Measurements from ENCODE around the gene SUSD6.

SUSD6 gene

DNA sequence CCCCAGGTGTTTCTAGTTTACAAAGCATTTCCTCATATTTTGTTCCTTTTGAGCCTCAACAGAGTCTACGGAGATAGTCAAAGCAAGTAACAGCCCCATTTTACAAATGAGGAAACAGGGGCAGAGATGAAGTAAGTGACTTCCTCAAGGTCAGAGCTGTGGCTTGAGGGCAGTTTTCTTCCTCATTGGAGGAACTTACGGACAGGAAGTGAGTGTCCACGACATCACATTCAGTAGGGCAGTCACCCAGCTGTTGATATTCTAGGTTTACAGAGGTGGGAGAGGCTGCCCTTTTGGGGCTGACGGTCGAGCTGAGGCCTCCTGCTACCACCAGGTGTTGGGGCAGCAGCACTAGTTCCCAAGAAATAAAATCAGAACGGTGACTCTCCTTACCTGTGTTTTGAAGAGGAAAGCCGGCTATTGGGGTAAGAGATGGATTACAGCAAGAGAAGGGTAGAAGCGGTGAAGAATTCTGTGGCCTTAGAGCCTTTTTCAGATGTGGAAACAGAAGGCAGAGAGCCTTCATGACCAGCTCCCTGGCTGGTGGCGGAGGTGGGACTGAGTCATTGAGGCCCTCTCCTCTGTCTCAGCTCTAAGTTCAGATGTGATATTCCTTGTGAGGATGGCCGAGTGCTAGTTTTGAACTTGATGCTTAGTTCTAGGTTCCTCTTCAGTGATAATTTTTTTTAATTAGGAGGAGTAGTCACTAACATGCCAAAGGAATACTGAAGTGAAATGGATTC is 41.7 kb downstream of the SUSD6 start:
- DNase-seq (ENCODE audit: insufficient read length, low spot score) = no peak
- TF ChIP-seq SPI1 (IDR thresholded peaks at IDR 0.05; ENCODE audit: low read depth, low read length) (peak; percentile 81), POLR2AphosphoS5 (IDR thresholded peaks at IDR 0.05; ENCODE audit: low read depth, low read length) (no peak)
- FAIRE-seq = peak; percentile 66

DNA sequence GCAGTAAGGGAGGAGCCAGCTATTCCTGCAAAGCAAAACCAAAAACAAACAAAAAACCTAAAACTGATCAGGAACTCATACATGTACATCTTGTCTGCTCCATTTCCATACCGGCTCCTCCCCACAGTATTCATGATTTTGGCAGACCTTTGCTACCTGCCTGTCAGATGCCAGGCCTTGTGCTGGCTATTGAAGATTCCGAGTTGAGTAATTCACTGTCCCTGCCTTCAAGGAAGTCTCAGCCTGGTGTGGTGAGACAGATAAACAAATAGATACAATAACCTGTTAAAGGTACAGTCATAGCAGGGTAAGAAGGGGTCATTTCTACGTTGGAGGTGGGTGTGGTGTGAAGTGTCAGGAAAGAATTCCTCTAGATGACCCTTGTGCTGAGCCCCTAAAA is 42.7 kb downstream of the SUSD6 start:
- DNase-seq (ENCODE audit: insufficient read length, low spot score) (no peak), FAIRE-seq (no peak)
- TF ChIP-seq POLR2AphosphoS5 (IDR thresholded peaks at IDR 0.05; ENCODE audit: low read depth, low read length) = no peak
- no peak for TF ChIP-seq SPI1 (IDR thresholded peaks at IDR 0.05; ENCODE audit: low read depth, low read length)
- no peak for TF ChIP-seq POU2F2 (IDR thresholded peaks at IDR 0.05; ENCODE audit: low read depth, low read length)
- TF ChIP-seq PAX5 (IDR thresholded peaks at IDR 0.05; ENCODE audit: insufficient read depth, low read length, severe bottlenecking) = no peak
- no peak for TF ChIP-seq TAF1 (IDR thresholded peaks at IDR 0.05; ENCODE audit: low read depth, low read length)
- no peak for TF ChIP-seq POLR2A (IDR thresholded peaks at IDR 0.05; ENCODE audit: low read depth, low read length)

GRCh38 chr14:69657950-69658355 is 46.6 kb downstream of the SUSD6 start:
- TF ChIP-seq POLR2A (IDR thresholded peaks at IDR 0.05; ENCODE audit: low read depth, low read length) = no peak
- no peak for TF ChIP-seq POLR2AphosphoS5 (IDR thresholded peaks at IDR 0.05; ENCODE audit: low read depth, low read length)
- DNase-seq (ENCODE audit: insufficient read length, low spot score) (no peak), FAIRE-seq (no peak)

DNA sequence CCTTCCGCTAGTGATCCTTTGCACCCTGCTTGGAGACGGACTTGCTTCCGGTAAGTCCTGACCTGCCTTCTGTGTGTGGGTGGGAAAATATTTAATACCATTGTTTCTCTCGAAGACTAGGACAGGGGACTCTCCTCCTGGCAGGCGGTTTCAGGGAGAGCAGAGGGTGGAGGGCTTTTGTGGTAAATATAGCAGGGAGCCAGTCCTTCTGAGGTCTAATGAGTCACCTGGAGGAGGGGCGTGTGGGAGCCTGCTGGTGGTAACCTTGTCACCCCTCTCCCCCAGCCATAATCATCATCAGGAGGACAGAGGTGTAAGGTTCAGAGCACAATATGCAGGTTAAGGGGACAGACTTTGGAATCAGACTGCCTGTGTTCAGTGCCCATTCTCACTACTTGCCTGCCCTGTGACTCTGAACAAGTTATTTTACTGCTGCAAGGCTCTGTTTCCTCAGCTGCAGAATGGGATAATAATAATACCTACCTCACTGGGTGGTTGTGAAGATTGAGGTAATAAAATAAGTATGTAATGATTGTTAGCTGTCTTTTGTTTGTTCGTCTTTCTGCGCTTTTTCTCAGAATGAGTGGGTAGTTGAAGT is 47.4 kb downstream of the SUSD6 start:
- FAIRE-seq (no peak), DNase-seq (ENCODE audit: insufficient read length, low spot score) (no peak)
- TF ChIP-seq POU2F2 (IDR thresholded peaks at IDR 0.05; ENCODE audit: low read depth, low read length) (no peak), SPI1 (IDR thresholded peaks at IDR 0.05; ENCODE audit: low read depth, low read length) (no peak), POLR2AphosphoS5 (IDR thresholded peaks at IDR 0.05; ENCODE audit: low read depth, low read length) (no peak), POLR2A (IDR thresholded peaks at IDR 0.05; ENCODE audit: low read depth, low read length) (no peak), PAX5 (IDR thresholded peaks at IDR 0.05; ENCODE audit: insufficient read depth, low read length, severe bottlenecking) (no peak), TAF1 (IDR thresholded peaks at IDR 0.05; ENCODE audit: low read depth, low read length) (no peak)

DNA sequence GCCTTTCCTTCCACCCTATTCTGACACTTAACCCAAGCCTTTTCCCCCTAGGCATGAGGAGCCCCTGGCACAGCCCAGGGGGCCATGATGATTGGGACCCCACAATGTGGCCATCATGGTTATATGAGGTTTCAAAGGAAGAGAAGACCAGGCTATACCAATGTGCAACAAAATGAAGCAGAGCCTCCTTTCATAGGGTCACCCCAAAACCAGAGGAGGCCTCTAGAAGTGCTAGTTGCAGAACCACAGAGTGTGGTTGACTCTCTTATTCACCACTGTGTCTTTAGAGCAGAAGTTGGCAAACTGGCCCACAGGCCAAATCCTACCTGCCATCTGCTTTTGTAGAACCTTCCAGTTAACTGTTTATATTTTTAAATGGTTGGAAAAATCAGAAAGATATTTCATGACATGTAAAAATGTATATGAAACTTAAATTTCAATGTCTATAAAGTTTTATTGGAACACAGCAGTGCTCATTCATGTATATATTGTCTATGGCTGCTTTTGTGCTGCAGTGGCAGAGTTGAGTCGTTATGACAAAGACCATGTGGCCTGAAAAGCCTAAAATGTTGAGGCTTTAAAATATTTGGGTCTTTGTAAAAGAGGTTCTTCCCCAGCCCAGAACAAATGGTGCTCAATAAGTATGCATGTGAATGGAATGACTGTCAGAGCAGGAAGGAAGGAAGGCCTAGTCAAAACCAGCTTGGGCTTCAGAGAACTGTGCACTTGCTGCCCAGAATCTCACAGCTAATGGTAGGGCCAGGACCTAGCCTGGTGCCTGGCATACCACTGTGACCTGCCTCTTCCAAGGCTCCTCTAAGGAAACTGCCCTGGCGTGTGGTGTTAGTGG is 49.2 kb downstream of the SUSD6 start:
- TF ChIP-seq PAX5 (IDR thresholded peaks at IDR 0.05; ENCODE audit: insufficient read depth, low read length, severe bottlenecking) (no peak), TAF1 (IDR thresholded peaks at IDR 0.05; ENCODE audit: low read depth, low read length) (no peak), POLR2A (IDR thresholded peaks at IDR 0.05; ENCODE audit: low read depth, low read length) (no peak), POLR2AphosphoS5 (IDR thresholded peaks at IDR 0.05; ENCODE audit: low read depth, low read length) (no peak), POU2F2 (IDR thresholded peaks at IDR 0.05; ENCODE audit: low read depth, low read length) (no peak), SPI1 (IDR thresholded peaks at IDR 0.05; ENCODE audit: low read depth, low read length) (no peak)
- no peak for FAIRE-seq
- DNase-seq (ENCODE audit: insufficient read length, low spot score) = no peak

- no peak for DNase-seq (ENCODE audit: insufficient read length, low spot score)
- TF ChIP-seq POLR2AphosphoS5 (IDR thresholded peaks at IDR 0.05; ENCODE audit: low read depth, low read length) (no peak), PAX5 (IDR thresholded peaks at IDR 0.05; ENCODE audit: insufficient read depth, low read length, severe bottlenecking) (no peak), POU2F2 (IDR thresholded peaks at IDR 0.05; ENCODE audit: low read depth, low read length) (no peak), TAF1 (IDR thresholded peaks at IDR 0.05; ENCODE audit: low read depth, low read length) (no peak)
- no peak for FAIRE-seq
Observed at GRCh38 chr14:69661194-69661537, 49.8 kb downstream of the SUSD6 start.

- DNase-seq (ENCODE audit: insufficient read length, low spot score) (no peak), FAIRE-seq (no peak)
- TF ChIP-seq POLR2A (IDR thresholded peaks at IDR 0.05; ENCODE audit: low read depth, low read length) = no peak
- TF ChIP-seq PAX5 (IDR thresholded peaks at IDR 0.05; ENCODE audit: insufficient read depth, low read length, severe bottlenecking) = no peak
- no peak for TF ChIP-seq TAF1 (IDR thresholded peaks at IDR 0.05; ENCODE audit: low read depth, low read length)
- TF ChIP-seq POLR2AphosphoS5 (IDR thresholded peaks at IDR 0.05; ENCODE audit: low read depth, low read length) = no peak
- no peak for TF ChIP-seq POU2F2 (IDR thresholded peaks at IDR 0.05; ENCODE audit: low read depth, low read length)
- TF ChIP-seq SPI1 (IDR thresholded peaks at IDR 0.05; ENCODE audit: low read depth, low read length) = no peak
Observed at GRCh38 chr14:69662636-69663299, 51.4 kb downstream of the SUSD6 start.

- no peak for DNase-seq (ENCODE audit: insufficient read length, low spot score)
- TF ChIP-seq TAF1 (IDR thresholded peaks at IDR 0.05; ENCODE audit: low read depth, low read length) (no peak), POLR2AphosphoS5 (IDR thresholded peaks at IDR 0.05; ENCODE audit: low read depth, low read length) (no peak), POLR2A (IDR thresholded peaks at IDR 0.05; ENCODE audit: low read depth, low read length) (no peak), SPI1 (IDR thresholded peaks at IDR 0.05; ENCODE audit: low read depth, low read length) (no peak), POU2F2 (IDR thresholded peaks at IDR 0.05; ENCODE audit: low read depth, low read length) (no peak), PAX5 (IDR thresholded peaks at IDR 0.05; ENCODE audit: insufficient read depth, low read length, severe bottlenecking) (no peak)
- no peak for FAIRE-seq
Observed at GRCh38 chr14:69663300-69663643, 51.9 kb downstream of the SUSD6 start.

DNA sequence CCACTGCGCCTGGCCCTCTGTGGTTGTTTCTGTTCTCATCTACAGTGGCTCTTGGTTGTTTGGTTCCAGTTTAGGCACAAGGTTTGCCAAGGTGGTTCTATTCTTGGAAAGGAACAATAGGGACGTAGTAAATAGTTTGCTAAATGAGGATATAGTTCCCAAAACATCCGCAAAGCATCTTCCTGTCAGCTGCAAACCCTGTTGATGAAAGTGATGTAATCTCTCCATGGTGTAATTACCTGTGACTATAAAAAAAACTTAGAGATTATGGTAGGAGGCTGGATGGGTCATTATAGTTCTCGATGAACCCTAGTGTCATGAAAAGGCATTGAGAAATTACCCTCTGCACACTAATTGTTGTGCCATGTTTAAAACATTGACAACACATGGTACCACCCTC is 52.9 kb downstream of the SUSD6 start:
- no peak for TF ChIP-seq POU2F2 (IDR thresholded peaks at IDR 0.05; ENCODE audit: low read depth, low read length)
- no peak for TF ChIP-seq POLR2A (IDR thresholded peaks at IDR 0.05; ENCODE audit: low read depth, low read length)
- no peak for TF ChIP-seq TAF1 (IDR thresholded peaks at IDR 0.05; ENCODE audit: low read depth, low read length)
- TF ChIP-seq SPI1 (IDR thresholded peaks at IDR 0.05; ENCODE audit: low read depth, low read length) = no peak
- no peak for TF ChIP-seq POLR2AphosphoS5 (IDR thresholded peaks at IDR 0.05; ENCODE audit: low read depth, low read length)
- no peak for TF ChIP-seq PAX5 (IDR thresholded peaks at IDR 0.05; ENCODE audit: insufficient read depth, low read length, severe bottlenecking)
- DNase-seq (ENCODE audit: insufficient read length, low spot score) = no peak
- no peak for FAIRE-seq

Data from GM12891 (cell line).